Uterus (tissue), 2 donors: ENCODE measurements around the gene TSPAN4.

Experiments
- POLR2A ChIP-seq, 2 donors: fragments of 450-650 bp; IDR thresholded peaks; one replicate each; pipeline ENCODE4 v1.6.1; 2016; ENCODE audit warnings: antibody characterized with exemption in 2 of 2, mild to moderate bottlenecking in 1 of 2, moderate library complexity in 1 of 2
- TF ChIP-seq, protein P1 (sequence below), 4 experiments: fragments of 200-600 bp in 2 of 4; fragments of 450-650 bp in 2 of 4; sonication (generic) in 2 of 4; IDR thresholded peaks; one replicate each; pipeline ENCODE4 v1.5.1; 2016 to 2019; ENCODE audit warnings: antibody characterized with exemption in 4 of 4, mild to moderate bottlenecking in 2 of 4, moderate library complexity in 1 of 4

DNA sequence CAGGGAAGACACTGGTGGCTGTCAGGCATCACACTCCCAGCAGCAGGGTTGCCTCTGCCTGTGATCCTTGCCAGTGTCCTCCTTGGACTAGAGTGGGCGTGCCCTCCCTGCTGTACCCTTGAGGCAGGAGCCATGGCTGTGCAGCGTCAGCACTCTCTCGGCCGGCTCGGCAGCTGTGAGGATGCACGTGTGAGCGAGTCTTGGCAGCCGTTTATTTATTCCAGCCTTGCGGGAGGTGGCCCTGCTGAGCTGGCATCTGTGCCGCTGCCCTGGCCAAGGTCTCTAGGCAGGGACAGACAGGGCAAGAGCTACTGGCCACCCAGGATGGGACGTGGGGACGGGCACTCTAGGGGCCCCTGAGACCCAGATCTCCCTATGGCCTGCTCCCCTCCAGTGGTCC lies 33.9 kb downstream of the TSPAN4 start:
- TF ChIP-seq, protein P1, sequence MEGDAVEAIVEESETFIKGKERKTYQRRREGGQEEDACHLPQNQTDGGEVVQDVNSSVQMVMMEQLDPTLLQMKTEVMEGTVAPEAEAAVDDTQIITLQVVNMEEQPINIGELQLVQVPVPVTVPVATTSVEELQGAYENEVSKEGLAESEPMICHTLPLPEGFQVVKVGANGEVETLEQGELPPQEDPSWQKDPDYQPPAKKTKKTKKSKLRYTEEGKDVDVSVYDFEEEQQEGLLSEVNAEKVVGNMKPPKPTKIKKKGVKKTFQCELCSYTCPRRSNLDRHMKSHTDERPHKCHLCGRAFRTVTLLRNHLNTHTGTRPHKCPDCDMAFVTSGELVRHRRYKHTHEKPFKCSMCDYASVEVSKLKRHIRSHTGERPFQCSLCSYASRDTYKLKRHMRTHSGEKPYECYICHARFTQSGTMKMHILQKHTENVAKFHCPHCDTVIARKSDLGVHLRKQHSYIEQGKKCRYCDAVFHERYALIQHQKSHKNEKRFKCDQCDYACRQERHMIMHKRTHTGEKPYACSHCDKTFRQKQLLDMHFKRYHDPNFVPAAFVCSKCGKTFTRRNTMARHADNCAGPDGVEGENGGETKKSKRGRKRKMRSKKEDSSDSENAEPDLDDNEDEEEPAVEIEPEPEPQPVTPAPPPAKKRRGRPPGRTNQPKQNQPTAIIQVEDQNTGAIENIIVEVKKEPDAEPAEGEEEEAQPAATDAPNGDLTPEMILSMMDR (IDR thresholded peaks at IDR 0.05) = no peak
- TF ChIP-seq POLR2A (IDR thresholded peaks at IDR 0.05) = no peak
